HK-2 (cell line): ENCODE measurements around the gene GALNT13.

Experiments used
- DNase-seq: peaks from one replicate; pipeline ENCODE4 v3.0.0-alpha.2; 2018; ENCODE audit not compliant: unreplicated experiment

GALNT13 gene

GRCh38 chr2:153871231-153872221 is at the start of gene GALNT13:
GALNT13 (plus strand) TSS chr2:153871922.
- peak; percentile 95 for DNase-seq

- DNase-seq: no peak
These were observed 47.8 kb upstream of the GALNT13 start for GRCh38 chr2:153823880-153824279.

GRCh38 chr2:153828335-153828734 is 43.4 kb upstream of the GALNT13 start:
- no peak for DNase-seq

- no peak for DNase-seq
These were observed 37.1 kb upstream of the GALNT13 start for GRCh38 chr2:153834662-153835061.

GRCh38 chr2:153858250-153858649 is 13.5 kb upstream of the GALNT13 start:
- no peak for DNase-seq

DNA sequence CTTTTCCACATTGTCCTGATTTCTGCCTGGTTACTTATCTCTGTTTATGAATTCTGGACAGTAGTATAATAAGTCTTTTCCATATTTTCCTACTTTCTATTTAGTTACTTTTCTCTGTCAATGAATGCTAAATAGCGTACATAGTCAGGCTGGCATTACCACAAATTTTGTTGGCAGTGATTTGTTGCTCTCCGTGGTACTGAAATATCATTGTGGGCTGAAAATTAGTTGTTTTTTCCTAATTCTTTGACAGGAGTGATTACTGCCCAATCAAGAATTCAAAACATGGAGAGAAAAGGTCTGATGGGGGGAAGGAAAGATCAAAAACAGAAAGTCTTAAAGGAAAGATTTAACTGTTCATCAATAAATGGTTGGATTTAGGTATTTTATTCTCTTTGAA is 7.7 kb upstream of the GALNT13 start:
- no peak for DNase-seq

GRCh38 chr2:153866595-153866994 is 5.1 kb upstream of the GALNT13 start:
- DNase-seq: no peak

DNA sequence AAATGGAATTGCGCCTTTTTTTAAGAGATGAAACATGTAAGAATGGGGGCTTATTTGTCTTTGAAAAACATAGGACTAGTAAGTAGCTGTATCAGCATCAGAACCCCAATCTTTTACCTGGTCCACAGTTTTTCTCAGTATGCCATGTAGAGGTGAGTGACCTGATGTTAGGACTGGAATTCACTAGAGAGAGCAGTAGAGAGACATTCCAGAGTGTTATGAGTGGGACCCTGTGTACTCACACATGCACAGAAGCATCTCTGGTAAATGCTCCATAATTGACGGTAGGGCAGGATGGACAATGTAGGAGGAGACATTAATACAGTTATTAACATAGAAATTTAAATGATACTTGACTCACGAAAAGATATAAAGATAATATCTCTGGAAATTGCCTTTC is 1.4 kb upstream of the GALNT13 start:
- DNase-seq: no peak

DNA sequence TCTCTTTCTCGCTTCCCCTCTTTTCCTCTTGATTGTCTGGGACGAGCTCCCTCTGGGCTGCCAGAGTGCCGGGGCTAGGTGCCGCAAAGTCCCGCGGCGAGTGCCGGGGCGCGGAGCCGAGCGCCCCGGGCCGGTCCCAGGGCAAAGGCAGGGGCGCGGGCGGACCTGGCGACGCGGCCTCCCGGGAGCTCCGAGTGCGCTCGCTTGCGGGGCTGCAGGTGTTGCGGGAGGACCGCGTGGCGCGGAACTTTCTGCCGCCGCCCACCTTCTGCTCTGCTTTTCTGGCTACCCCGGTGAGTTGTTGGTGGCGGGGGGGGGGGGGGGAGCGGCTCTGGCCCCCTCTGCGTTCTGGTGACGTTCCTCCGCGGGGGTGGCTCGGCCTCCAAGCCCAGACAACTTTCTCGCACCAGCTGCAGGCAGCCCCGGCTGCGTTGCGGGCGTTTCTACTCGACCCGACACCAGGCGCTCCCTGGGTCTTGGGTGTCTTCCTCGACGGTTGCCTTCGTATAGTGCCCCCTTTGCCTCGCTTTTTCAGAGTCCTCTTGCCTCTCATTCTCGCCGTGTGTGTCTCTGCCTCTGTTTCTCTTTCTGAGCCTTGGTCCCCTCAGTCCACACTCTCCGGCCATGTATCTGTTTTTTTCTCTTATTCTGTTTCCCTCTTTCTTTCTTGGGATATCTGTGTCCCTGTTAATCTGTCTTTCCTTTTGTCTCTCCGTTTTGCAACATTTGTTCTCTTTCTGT is 759 bp downstream of the GALNT13 start:
- DNase-seq: peak; percentile 44

DNA sequence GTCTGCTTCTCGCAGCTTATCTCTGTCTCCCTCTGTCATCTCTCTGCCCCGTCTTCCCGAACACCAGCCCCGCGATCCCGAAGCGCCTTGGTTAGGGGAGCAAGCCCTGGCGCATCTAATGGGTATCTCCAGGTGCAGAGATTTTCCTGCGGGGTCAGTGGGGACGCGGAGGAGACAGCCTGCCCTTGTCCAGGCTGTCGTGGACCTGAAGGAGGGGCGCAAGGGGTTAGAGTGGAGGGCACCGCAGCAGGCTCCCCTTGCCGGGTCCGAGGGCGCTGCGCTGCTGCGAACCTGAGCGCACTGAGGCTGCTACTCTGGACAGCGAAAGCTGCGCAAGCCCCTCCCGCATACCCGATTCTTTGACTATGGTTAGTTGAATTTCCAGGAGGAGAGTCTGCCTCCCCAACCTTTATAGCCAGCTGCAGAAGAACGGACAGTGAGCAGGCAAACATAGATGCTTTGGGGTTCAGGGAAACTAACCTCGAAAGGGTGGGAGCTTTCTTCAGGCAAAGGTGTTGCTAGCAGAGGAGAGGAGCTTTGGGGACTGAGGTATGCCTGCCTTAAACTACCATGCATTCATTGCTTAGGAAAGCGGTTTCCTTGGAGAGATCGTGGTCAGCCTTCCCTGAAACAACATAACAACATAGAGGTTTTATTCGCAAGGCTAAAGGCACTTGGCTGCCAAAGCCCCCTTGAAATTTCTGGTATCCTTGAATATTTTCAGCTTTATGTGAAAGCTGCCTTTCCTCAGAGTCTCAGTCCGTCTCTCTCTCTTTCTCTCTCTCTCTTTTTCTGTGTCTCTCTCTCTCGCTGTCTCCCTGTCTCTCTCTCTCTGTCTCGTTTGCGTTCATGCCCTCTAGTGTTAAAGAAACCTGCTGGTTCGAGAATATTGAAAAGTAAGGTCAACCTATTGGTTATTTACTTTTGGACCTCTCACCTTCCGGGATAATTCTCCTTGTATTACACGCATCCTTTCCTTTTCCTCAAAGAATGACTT is 1.6 kb downstream of the GALNT13 start:
- DNase-seq: peak; percentile 17

GRCh38 chr2:153875801-153876466 is 4.2 kb downstream of the GALNT13 start:
- no peak for DNase-seq

GRCh38 chr2:153880926-153881325 is 9.2 kb downstream of the GALNT13 start:
- no peak for DNase-seq

- DNase-seq: no peak
These were observed 15.1 kb downstream of the GALNT13 start for GRCh38 chr2:153886833-153887232.

GRCh38 chr2:153890576-153890975 is 18.9 kb downstream of the GALNT13 start:
- DNase-seq: no peak

DNA sequence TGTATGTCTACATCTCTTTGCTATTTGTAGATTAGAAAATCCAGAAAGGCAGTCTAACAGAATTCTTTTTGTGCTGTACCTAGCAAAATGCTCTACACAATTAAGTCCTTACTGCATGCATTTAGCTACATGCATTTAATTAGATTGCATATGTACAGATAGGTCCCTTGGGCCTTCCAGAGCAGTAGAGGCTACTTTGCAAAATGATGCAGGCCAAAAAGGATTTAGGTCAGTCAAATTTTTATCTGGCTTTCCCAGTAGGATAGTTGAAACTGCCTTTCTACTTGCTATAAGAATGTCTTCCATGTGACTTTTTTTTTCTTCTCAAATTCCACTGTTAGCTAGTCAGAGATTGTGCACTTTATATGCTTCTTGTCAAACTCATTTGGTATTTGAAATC is 19.3 kb downstream of the GALNT13 start:
- DNase-seq: no peak

DNA sequence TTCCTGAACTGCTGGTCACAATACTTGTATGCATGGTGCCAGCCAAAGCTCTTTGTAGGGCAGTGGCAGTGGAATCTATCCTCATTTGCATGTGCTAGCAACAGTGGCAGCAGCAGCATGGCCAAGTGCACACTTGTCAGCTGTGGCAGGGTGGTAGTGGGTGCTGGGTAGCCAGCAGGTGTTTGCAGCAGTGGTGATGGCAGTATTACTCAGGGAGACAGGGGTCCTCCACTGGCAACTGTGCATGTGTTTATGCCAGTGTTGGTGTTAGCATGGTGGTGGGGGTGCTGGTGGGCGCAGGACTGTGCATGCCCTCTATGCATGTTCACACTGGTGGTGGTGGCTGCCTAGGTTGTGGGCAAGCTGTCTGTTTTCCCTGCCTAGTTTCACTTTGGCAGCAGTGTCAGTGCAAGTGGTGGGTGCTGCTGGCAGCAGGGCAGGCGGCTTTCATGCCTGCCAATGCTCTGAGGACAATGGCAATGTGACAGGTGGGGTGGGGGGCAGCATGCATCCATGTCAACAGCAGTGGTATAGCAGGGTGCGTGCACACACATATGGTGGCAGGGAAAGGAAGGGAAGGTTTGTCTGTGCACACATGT is 41.2 kb downstream of the GALNT13 start:
- DNase-seq: no peak

GRCh38 chr2:153917570-153917969 is 45.8 kb downstream of the GALNT13 start:
- no peak for DNase-seq

DNA sequence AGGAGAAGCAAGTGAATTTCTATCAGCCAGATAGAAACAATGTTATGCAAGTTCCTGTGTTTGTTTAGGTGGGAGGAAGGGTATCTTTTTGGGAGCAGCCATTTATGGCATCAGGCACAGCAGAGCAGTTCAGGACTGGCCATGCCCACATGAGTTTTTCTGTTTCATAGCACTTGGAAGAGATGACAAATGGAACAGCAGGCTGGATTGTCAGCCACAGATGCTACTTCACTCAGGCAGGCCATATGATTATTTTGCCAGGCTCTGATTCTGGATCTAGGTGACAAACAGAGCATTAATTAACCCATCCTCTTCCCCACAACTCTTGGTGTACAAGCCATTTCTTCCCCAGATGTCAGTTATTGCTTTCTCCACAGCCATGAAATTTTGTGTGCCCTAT is 63.8 kb downstream of the GALNT13 start:
- DNase-seq: no peak

- no peak for DNase-seq
These were observed 67.5 kb downstream of the GALNT13 start for GRCh38 chr2:153939124-153939796.

- DNase-seq: no peak
These were observed 68.8 kb downstream of the GALNT13 start for GRCh38 chr2:153940511-153940910.
